GM12891 (cell line): ENCODE measurements around the gene ACSM3.
A peak's percentile ranks its signal among the peaks of the same experiment; 100 is the strongest.

ENCODE experiments used
- DNase-seq: peaks from one replicate; pipeline ENCODE4 v3.0.0; 2011; ENCODE audit warnings: low spot score; ENCODE audit not compliant: insufficient read length
- FAIRE-seq: peaks from 2 replicates; lab custom pipeline; 2011; peaks lifted over from hg19 to GRCh38; lab: Jason Lieb, UNC
- PAX5 ChIP-seq: IDR thresholded peaks from 2 replicates; pipeline ENCODE4 v1.6.1; 2011; ENCODE audit warnings: low read length, moderate library complexity, mild to moderate bottlenecking; ENCODE audit not compliant: insufficient read depth, severe bottlenecking
- POLR2A ChIP-seq: IDR thresholded peaks from 2 replicates; pipeline ENCODE4 v1.6.1; 2011; ENCODE audit warnings: low read depth, low read length, control low read depth
- POLR2AphosphoS5 ChIP-seq: IDR thresholded peaks from 2 replicates; pipeline ENCODE4 v1.6.1; 2011; ENCODE audit warnings: low read depth, low read length, control low read depth
- POU2F2 ChIP-seq: IDR thresholded peaks from 2 replicates; pipeline ENCODE4 v1.6.1; 2011; ENCODE audit warnings: low read depth, mild to moderate bottlenecking, control low read depth, low read length, moderate library complexity
- SPI1 ChIP-seq: IDR thresholded peaks from 2 replicates; pipeline ENCODE4 v1.6.1; 2011; ENCODE audit warnings: low read depth, low read length, control low read depth
- TAF1 ChIP-seq: IDR thresholded peaks from 2 replicates; pipeline ENCODE4 v1.6.1; 2011; ENCODE audit warnings: low read depth, low read length, control low read depth

The ACSM3 gene

DNA sequence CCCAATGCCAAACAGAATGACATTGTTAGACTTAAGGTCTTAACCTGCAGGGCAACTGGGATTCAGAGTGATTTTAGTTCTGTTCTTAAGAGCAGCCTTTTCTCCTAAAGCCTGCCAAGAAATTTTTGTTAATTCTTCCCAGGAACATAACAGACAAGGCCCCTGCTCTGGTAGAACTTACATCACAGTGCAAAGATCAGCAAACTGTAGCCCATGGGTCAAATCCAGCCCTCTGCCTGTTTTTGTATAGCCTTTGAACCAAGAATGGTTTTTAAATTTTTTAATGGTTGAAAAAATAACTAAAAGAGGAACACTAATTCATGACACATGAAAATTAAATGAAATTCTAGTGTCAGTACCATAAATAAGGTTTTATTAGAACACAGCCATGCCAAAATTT, 3.8 kb downstream of the ACSM3 start:
- FAIRE-seq (no peak), DNase-seq (no peak)
- no peak for TF ChIP-seq POLR2A
- no peak for TF ChIP-seq POLR2AphosphoS5

DNA sequence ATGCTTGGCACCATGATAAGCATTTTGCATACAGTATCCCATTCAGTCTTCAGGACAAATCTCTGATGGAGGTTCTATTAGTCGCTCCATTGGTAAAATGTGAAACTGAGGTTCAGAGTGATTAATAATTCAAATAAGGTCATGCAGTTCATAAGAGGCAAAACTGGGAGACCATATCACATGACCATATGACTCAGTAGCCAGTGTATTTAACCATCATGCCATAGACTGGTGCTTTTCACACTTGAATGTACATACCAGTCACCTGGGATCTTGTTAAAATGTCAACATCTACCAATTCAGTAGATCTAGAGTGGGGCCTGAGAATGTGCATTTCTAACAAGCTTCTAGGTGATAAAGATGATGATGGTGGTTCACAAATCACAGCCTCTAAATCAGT, 4.3 kb downstream of the ACSM3 start:
- FAIRE-seq (no peak), DNase-seq (no peak)
- TF ChIP-seq POU2F2 (no peak), PAX5 (no peak)

DNA sequence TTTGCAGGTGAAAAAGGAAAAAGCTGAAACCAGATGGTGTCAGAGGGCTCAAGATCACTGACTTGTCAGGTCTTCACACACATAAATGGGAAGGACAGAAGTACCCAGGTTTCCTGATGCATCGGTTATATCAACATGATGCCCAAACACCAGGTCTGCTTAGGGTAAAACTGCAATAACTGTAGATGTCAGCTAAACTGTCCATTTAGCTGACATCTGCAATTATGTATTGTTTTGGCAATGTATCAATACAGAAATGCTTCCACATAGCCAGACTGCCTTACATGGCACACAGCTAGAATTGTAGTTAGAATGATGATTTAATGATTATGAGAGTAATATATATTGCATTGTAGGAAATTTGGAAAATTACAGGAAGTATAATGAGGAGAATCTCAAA, 5.0 kb downstream of the ACSM3 start:
- DNase-seq: no peak
- FAIRE-seq: no peak
- no peak for TF ChIP-seq POU2F2

DNA sequence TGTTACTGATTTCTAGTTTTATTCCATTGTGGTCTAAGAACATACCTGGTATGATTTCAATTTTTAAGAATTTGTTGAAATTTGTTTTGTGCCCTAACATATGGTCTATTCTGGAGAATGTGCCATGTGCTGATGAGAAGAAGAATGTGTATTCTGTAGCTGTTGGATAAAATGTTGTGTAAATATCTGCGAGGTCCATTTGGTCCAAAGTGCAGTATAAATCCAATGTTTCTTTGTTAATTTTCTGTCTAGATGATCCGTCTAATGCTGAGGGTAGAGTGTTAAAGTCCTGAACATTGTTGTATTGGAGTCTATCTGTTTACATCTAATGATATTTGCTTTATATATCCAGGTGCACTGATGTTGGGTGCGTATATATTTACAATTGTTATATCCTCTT, 9.9 kb downstream of the ACSM3 start:
- no peak for DNase-seq
- no peak for FAIRE-seq

DNA sequence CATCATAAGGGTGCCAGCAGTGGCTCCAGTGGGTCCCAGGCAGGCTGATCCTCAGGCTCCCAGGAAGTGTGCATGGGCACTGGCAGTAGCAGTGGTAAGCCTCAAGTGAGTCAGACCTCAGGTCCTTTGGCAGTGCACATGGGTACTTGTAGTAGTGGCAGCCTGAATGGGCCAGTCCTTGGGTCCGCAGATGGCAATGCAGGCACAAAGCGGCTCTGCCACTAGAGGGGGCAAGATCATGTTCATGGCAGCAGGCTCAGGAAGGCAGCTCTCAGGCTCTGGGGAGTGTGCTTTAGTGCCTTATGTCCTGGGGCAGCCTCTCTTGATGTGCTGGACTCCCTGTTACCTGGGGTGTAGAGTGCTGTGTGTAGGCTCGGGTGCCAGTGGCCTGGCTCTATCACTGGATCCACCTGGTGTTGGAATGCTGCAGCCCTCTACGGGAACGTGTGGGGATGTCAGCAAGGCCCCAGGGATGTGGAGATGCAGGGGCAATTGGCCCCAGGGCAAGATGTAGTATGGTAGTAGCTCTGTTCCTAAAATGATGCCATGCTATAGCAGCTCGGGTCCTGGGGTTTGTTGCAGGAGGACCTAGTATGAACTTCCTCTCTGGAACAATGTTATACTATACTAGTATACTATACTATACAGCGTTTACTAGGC, 11.0 kb downstream of the ACSM3 start:
- FAIRE-seq: peak; percentile 95
- no peak for TF ChIP-seq TAF1
- TF ChIP-seq POLR2A: no peak
- no peak for TF ChIP-seq SPI1
- no peak for TF ChIP-seq POU2F2
- no peak for TF ChIP-seq POLR2AphosphoS5
- TF ChIP-seq PAX5: no peak

More for the DNA sequence above, 9.9 kb downstream of the ACSM3 start:
- TF ChIP-seq PAX5 (no peak), SPI1 (no peak), POU2F2 (no peak), POLR2A (no peak), POLR2AphosphoS5 (no peak), TAF1 (no peak)

DNA sequence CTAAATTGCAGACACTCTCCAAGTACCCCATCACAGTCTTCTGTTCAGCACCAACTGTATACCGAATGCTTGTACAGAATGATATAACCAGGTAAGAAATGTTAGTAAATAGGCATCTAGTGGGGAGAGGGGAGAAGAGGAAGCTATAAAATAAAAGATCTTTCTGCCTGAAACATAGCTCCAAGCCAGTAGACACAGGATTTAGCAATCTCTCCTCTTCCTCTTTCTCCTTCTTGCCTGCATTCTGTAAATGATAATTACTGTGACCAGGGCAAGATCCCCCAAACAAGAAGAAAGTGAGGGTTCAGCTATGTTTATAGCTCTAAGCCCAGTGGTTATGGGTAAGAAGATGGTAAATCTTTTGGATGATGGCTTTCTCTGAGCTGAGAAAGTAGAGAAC, 17.9 kb downstream of the ACSM3 start:
- FAIRE-seq: no peak
- DNase-seq: no peak
- no peak for TF ChIP-seq PAX5
- no peak for TF ChIP-seq POU2F2
- no peak for TF ChIP-seq TAF1
- TF ChIP-seq POLR2A: no peak
- no peak for TF ChIP-seq SPI1
- no peak for TF ChIP-seq POLR2AphosphoS5

More for the DNA sequence above, 11.0 kb downstream of the ACSM3 start:
- peak; percentile 20 for DNase-seq

DNA sequence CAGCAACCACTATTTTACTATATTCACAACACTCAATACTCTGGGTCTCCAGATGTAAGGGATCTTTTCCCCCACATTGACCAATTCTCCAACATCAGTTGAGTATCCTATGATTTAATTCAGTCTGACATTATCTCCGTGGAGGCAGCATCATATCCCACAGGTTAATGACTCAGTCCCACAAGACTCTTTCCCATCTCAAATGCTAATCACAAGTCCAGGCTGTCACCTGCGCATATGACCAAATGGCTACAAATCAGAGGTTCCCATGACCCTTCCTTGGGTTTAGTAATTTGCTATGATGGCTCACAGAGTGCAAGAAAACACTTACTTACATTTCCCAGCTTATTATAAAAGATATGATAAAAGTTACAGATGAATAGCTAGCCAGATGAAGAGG, 18.7 kb downstream of the ACSM3 start:
- no peak for TF ChIP-seq PAX5
- TF ChIP-seq POLR2A: no peak
- no peak for TF ChIP-seq SPI1
- no peak for TF ChIP-seq POLR2AphosphoS5
- no peak for TF ChIP-seq POU2F2
- TF ChIP-seq TAF1: no peak
- DNase-seq (no peak), FAIRE-seq (no peak)

DNA sequence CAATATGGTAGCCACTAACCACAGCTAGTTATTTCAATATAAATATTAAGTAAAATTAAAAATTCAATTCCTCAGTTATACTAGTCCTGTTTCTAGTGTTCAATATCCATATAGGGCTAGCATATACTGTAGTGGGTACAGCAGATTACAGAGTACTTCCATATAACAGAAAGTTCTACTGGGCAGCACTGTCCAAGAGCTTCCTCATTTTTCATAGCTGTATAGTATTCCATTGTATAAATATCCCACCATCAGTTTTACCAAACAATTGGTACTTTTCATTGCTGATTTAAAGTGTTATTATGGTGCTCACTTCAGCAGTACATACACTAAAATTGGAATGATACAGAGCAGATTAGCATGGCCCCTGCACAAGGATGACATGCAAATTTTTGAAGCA, 20.4 kb downstream of the ACSM3 start:
- no peak for FAIRE-seq
- DNase-seq: no peak
- TF ChIP-seq POU2F2: no peak
- no peak for TF ChIP-seq TAF1
- TF ChIP-seq PAX5: no peak
- no peak for TF ChIP-seq SPI1
- TF ChIP-seq POLR2A: no peak
- TF ChIP-seq POLR2AphosphoS5: no peak

DNA sequence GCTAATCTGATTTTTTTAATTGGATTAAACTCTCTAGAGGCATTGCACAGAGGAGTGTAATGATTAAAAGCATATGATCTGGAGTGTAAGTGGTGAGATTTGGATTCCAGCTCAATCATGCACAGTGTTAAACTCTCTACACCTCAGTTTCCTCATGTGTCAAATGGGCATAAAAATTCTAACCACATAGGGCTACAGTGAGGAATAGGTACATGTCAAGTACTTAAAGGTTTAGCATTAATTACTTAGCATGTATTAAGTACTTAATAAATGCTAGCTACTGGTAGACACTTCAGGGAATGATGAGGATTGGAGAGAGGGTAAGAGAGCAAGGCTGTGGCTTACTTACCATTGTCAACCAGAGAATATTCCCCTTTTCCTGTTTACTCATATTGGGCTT, 25.3 kb downstream of the ACSM3 start:
- DNase-seq (no peak), FAIRE-seq (no peak)
- TF ChIP-seq POU2F2: no peak
- TF ChIP-seq POLR2AphosphoS5: no peak
- TF ChIP-seq TAF1: no peak
- TF ChIP-seq POLR2A: no peak
- TF ChIP-seq PAX5: no peak
- TF ChIP-seq SPI1: no peak

DNA sequence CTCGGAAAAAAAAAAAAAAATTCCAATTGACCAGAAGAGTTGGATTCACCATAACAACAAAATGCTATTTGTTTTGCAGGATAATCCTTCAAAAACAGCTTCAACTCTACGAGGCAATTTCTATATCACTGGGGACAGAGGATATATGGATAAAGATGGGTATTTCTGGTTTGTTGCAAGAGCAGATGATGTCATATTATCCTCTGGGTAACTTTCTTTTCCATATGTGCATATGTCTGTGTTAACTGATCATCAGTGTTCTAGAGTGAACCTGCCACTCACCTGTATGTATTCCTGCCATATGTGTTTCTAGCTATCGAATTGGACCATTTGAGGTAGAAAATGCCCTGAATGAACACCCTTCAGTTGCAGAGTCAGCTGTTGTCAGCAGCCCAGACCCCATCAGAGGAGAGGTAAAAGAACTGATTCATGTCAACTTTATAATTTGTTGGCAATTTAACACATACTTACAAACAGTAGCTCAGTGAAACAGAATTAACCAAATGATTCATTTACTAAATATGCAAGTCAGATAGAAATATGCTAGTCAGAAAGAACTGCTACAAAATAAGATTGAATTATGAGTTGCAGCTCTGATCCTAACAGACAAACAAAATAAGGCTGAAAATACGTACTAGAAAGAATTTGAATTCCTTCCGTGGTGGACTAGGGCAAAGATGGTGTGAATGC, 28.3 kb downstream of the ACSM3 start:
- FAIRE-seq (no peak), DNase-seq (no peak)
- TF ChIP-seq POLR2A (no peak), TAF1 (no peak), POLR2AphosphoS5 (no peak), PAX5 (no peak), SPI1 (no peak), POU2F2 (no peak)

DNA sequence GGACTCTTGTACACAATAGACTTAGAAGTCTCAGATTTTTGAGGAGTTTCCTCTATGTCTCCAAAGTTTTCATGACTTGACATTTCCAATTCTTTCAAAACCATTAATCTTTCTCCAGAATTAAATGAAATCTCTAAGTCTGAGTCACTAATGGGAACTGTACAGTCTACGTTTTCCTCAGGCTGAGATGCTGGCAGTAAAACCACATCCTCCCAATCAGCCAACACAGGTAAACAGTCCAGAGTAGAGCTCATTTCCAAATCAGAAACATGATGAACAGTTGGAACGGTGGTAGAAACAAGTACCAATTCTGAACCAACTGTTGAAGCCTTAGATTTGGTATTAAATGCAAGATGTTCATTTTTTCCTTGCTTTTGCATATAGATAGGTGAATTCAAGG, 34.5 kb downstream of the ACSM3 start:
- no peak for FAIRE-seq
- no peak for TF ChIP-seq POLR2A
- no peak for DNase-seq
